ENCODE results near the gene SQOR.

Gene SQOR

DNA sequence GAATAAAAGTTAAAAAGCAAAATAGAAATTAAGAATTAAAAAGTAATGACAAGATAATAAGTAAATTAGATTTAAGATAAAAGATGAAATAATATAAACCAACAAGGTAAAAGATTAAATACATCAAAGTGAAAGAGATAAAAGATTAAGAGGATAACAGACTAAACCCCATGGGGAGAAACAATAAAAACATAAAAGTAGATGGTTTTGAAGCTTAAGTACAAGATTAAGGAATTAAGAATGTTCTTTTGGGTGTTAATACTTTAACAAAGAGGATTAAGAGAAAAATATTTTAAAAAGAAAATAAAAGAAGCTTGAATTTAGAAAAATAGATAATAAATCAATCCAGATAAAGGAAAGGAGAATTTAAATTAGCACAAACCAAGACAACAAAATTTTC lies 85.4 kb downstream of the SQOR start:
- no peak for DNase-seq (ENCODE audit: low read depth in 1 of 2, low spot score in 1 of 2)
- Histone ChIP-seq H3K4me3 (replicated peaks; ENCODE audit: insufficient read depth, low read length) (no peak overlapping the region), H3K27me3 (ENCODE audit: insufficient read depth, poor library complexity, severe bottlenecking) (peaks cover 4% of the 10 kb centered on the region), H3K27ac (replicated peaks) (no peak overlapping the region)
- TF ChIP-seq SPI1 (IDR thresholded peaks at IDR 0.05; ENCODE audit: borderline replicate concordance, low read depth), result no peak
- TF ChIP-seq, protein P1, sequence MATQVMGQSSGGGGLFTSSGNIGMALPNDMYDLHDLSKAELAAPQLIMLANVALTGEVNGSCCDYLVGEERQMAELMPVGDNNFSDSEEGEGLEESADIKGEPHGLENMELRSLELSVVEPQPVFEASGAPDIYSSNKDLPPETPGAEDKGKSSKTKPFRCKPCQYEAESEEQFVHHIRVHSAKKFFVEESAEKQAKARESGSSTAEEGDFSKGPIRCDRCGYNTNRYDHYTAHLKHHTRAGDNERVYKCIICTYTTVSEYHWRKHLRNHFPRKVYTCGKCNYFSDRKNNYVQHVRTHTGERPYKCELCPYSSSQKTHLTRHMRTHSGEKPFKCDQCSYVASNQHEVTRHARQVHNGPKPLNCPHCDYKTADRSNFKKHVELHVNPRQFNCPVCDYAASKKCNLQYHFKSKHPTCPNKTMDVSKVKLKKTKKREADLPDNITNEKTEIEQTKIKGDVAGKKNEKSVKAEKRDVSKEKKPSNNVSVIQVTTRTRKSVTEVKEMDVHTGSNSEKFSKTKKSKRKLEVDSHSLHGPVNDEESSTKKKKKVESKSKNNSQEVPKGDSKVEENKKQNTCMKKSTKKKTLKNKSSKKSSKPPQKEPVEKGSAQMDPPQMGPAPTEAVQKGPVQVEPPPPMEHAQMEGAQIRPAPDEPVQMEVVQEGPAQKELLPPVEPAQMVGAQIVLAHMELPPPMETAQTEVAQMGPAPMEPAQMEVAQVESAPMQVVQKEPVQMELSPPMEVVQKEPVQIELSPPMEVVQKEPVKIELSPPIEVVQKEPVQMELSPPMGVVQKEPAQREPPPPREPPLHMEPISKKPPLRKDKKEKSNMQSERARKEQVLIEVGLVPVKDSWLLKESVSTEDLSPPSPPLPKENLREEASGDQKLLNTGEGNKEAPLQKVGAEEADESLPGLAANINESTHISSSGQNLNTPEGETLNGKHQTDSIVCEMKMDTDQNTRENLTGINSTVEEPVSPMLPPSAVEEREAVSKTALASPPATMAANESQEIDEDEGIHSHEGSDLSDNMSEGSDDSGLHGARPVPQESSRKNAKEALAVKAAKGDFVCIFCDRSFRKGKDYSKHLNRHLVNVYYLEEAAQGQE (IDR thresholded peaks at IDR 0.05; ENCODE audit: insufficient replicate concordance, low read depth), result no peak
- TF ChIP-seq POLR2AphosphoS5 (IDR thresholded peaks at IDR 0.05; ENCODE audit: low read depth), result no peak
- TF ChIP-seq GABPA (IDR thresholded peaks at IDR 0.05; ENCODE audit: low read depth), result no peak
- TF ChIP-seq CTCF (IDR thresholded peaks at IDR 0.05; ENCODE audit: insufficient read depth, low read length), result no peak

- Histone ChIP-seq H3K27ac (replicated peaks) (no peak overlapping the region), H3K4me3 (replicated peaks; ENCODE audit: insufficient read depth, low read length) (no peak overlapping the region), H3K27me3 (ENCODE audit: insufficient read depth, poor library complexity, severe bottlenecking) (peaks cover 2% of the 10 kb centered on the region)
- TF ChIP-seq SPI1 (IDR thresholded peaks at IDR 0.05; ENCODE audit: borderline replicate concordance, low read depth), result no peak
- TF ChIP-seq CTCF (IDR thresholded peaks at IDR 0.05; ENCODE audit: insufficient read depth, low read length), result no peak
- TF ChIP-seq GABPA (IDR thresholded peaks at IDR 0.05; ENCODE audit: low read depth), result no peak
- TF ChIP-seq, protein P1 (IDR thresholded peaks at IDR 0.05; ENCODE audit: insufficient replicate concordance, low read depth), result no peak
- TF ChIP-seq POLR2AphosphoS5 (IDR thresholded peaks at IDR 0.05; ENCODE audit: low read depth), result no peak
- DNase-seq (ENCODE audit: low read depth in 1 of 2, low spot score in 1 of 2), result no peak
Measured at GRCh38 chr15:45728641-45729040, 93.8 kb downstream of the SQOR start.

DNA sequence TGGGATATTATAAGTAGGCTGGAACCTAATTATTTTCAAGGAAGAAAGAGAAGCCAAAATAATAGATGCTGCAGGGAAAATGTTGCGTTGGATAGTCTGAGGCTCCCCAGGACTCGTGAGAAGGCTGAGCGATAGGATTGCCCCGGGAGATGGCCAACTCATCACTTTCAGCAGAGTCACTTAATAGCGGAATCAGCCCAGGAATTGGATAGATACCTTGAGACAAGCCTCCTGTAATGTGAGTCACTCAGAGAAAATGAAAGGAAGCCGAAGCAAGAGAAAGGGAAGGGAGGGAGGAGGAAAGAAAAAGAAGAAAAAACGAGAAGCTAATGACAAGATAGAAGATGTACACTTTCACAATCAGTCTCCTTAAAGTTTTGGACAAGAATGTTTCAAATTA lies 94.3 kb downstream of the SQOR start:
- Histone ChIP-seq H3K4me3 (replicated peaks; ENCODE audit: insufficient read depth, low read length) (no peak overlapping the region), H3K27me3 (ENCODE audit: insufficient read depth, poor library complexity, severe bottlenecking) (peaks cover 2% of the 10 kb centered on the region), H3K27ac (replicated peaks) (no peak overlapping the region)
- no peak for DNase-seq (ENCODE audit: low read depth in 1 of 2, low spot score in 1 of 2)
- no peak for TF ChIP-seq GABPA (IDR thresholded peaks at IDR 0.05; ENCODE audit: low read depth)
- no peak for TF ChIP-seq CTCF (IDR thresholded peaks at IDR 0.05; ENCODE audit: insufficient read depth, low read length)
- TF ChIP-seq, protein P1 (IDR thresholded peaks at IDR 0.05; ENCODE audit: insufficient replicate concordance, low read depth), result no peak
- TF ChIP-seq SPI1 (IDR thresholded peaks at IDR 0.05; ENCODE audit: borderline replicate concordance, low read depth), result no peak
- no peak for TF ChIP-seq POLR2AphosphoS5 (IDR thresholded peaks at IDR 0.05; ENCODE audit: low read depth)
